GM12891 (cell line): Measurements from ENCODE around the gene MAGI1.

ENCODE experiments used
- PAX5 ChIP-seq: IDR thresholded peaks from 2 replicates; pipeline ENCODE4 v1.6.1; 2011; ENCODE audit warnings: low read length, moderate library complexity, mild to moderate bottlenecking; ENCODE audit not compliant: insufficient read depth, severe bottlenecking
- POLR2A ChIP-seq: IDR thresholded peaks from 2 replicates; pipeline ENCODE4 v1.6.1; 2011; ENCODE audit warnings: low read depth, low read length, control low read depth
- POLR2AphosphoS5 ChIP-seq: IDR thresholded peaks from 2 replicates; pipeline ENCODE4 v1.6.1; 2011; ENCODE audit warnings: low read depth, low read length, control low read depth
- POU2F2 ChIP-seq: IDR thresholded peaks from 2 replicates; pipeline ENCODE4 v1.6.1; 2011; ENCODE audit warnings: low read depth, mild to moderate bottlenecking, control low read depth, low read length, moderate library complexity
- SPI1 ChIP-seq: IDR thresholded peaks from 2 replicates; pipeline ENCODE4 v1.6.1; 2011; ENCODE audit warnings: low read depth, low read length, control low read depth
- TAF1 ChIP-seq: IDR thresholded peaks from 2 replicates; pipeline ENCODE4 v1.6.1; 2011; ENCODE audit warnings: low read depth, low read length, control low read depth

GRCh38 chr3:65871305-65872141 lies 167.2 kb downstream of the MAGI1 start:
- TF ChIP-seq POLR2A, result no peak
- no peak for TF ChIP-seq TAF1
- TF ChIP-seq POLR2AphosphoS5, result no peak
- TF ChIP-seq POU2F2, result no peak
- no peak for TF ChIP-seq SPI1
- TF ChIP-seq PAX5, result no peak
